Measurements from ENCODE around the gene LTBP1.

GRCh38 chr2:33350632-33351031, 403.9 kb downstream of the LTBP1 start:
- TF ChIP-seq, protein P1, sequence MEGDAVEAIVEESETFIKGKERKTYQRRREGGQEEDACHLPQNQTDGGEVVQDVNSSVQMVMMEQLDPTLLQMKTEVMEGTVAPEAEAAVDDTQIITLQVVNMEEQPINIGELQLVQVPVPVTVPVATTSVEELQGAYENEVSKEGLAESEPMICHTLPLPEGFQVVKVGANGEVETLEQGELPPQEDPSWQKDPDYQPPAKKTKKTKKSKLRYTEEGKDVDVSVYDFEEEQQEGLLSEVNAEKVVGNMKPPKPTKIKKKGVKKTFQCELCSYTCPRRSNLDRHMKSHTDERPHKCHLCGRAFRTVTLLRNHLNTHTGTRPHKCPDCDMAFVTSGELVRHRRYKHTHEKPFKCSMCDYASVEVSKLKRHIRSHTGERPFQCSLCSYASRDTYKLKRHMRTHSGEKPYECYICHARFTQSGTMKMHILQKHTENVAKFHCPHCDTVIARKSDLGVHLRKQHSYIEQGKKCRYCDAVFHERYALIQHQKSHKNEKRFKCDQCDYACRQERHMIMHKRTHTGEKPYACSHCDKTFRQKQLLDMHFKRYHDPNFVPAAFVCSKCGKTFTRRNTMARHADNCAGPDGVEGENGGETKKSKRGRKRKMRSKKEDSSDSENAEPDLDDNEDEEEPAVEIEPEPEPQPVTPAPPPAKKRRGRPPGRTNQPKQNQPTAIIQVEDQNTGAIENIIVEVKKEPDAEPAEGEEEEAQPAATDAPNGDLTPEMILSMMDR (IDR thresholded peaks at IDR 0.05; ENCODE audit: low read depth, low read length, missing input control), result no peak
- TF ChIP-seq, protein P2, sequence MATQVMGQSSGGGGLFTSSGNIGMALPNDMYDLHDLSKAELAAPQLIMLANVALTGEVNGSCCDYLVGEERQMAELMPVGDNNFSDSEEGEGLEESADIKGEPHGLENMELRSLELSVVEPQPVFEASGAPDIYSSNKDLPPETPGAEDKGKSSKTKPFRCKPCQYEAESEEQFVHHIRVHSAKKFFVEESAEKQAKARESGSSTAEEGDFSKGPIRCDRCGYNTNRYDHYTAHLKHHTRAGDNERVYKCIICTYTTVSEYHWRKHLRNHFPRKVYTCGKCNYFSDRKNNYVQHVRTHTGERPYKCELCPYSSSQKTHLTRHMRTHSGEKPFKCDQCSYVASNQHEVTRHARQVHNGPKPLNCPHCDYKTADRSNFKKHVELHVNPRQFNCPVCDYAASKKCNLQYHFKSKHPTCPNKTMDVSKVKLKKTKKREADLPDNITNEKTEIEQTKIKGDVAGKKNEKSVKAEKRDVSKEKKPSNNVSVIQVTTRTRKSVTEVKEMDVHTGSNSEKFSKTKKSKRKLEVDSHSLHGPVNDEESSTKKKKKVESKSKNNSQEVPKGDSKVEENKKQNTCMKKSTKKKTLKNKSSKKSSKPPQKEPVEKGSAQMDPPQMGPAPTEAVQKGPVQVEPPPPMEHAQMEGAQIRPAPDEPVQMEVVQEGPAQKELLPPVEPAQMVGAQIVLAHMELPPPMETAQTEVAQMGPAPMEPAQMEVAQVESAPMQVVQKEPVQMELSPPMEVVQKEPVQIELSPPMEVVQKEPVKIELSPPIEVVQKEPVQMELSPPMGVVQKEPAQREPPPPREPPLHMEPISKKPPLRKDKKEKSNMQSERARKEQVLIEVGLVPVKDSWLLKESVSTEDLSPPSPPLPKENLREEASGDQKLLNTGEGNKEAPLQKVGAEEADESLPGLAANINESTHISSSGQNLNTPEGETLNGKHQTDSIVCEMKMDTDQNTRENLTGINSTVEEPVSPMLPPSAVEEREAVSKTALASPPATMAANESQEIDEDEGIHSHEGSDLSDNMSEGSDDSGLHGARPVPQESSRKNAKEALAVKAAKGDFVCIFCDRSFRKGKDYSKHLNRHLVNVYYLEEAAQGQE (IDR thresholded peaks at IDR 0.05), result no peak
- TF ChIP-seq JUND (IDR thresholded peaks at IDR 0.05), result no peak
- TF ChIP-seq RAD21 (IDR thresholded peaks at IDR 0.05), result no peak
- no peak for TF ChIP-seq SP1 (IDR thresholded peaks at IDR 0.05)
- no peak for TF ChIP-seq TAF1 (conservative IDR thresholded peaks at IDR 0.05)
- no peak for TF ChIP-seq RXRA (IDR thresholded peaks at IDR 0.05)
- no peak for TF ChIP-seq EGR1 (IDR thresholded peaks at IDR 0.05; ENCODE audit: low read depth in 2 of 2)
- TF ChIP-seq GABPA (IDR thresholded peaks at IDR 0.05 in 1 of 2, conservative IDR thresholded peaks at IDR 0.05 in 1 of 2), result no peak
- no peak for TF ChIP-seq YY1 (IDR thresholded peaks at IDR 0.05)
- no peak for TF ChIP-seq MAX (IDR thresholded peaks at IDR 0.05)
- TF ChIP-seq, protein P3, sequence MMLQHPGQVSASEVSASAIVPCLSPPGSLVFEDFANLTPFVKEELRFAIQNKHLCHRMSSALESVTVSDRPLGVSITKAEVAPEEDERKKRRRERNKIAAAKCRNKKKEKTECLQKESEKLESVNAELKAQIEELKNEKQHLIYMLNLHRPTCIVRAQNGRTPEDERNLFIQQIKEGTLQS (IDR thresholded peaks at IDR 0.05), result no peak

Measured in liver (tissue), 3 donors.